ENCODE measurements around the gene SLC29A3.

DNA sequence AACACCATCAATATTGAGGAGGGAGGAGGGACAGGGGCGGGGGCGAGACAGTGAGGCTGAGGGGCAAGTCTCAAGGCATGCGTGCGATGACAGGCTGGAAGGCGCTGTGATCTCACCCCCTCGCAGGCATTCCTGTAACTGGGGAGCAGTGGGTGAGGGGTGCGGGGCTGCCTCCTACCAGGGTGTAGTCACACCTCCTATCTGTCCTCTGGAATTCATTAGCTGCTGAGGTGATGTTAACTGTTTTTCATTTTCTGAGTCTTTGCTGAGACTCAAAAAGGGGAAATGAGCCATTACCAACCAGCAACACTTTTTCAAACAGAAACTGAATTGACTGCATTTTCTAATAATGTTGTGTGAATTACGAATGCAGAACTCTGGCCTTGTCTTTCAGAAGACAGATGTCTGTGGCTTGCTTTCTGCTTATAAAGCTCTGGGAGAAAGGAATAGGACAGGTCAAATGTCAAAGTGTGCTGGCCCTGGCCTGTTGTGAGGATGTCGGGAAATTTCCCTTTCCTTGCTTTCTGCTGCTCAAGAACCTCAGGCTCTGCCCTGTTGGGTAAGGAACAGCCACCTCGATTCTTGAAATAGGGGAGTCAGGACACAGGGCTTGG, 53.9 kb downstream of the SLC29A3 start:
- TF ChIP-seq SIN3A (conservative IDR thresholded peaks at IDR 0.05 in 1 of 2, IDR thresholded peaks at IDR 0.05 in 1 of 2; ENCODE audit: low read depth in 1 of 2, low read length in 2 of 2) (no peak), RAD21 (IDR thresholded peaks at IDR 0.05 in 1 of 2, conservative IDR thresholded peaks at IDR 0.05 in 1 of 2; ENCODE audit: low read depth in 2 of 2, low read length in 2 of 2) (no peak), ZNF274 (IDR thresholded peaks at IDR 0.05; ENCODE audit: borderline replicate concordance, extremely low read depth, low read length) (no peak)

All from H1 (cell line).